ENCODE data around the gene GAK. TPM values are rescaled to one million over a fixed set of nuclear protein-coding genes. Genes with fewer than 3 reads are reported as not detected.

Gene GAK
- total RNA-seq, 4 donors from 2014 or later = 50.6 to 1,098 (median 104) TPM

DNA sequence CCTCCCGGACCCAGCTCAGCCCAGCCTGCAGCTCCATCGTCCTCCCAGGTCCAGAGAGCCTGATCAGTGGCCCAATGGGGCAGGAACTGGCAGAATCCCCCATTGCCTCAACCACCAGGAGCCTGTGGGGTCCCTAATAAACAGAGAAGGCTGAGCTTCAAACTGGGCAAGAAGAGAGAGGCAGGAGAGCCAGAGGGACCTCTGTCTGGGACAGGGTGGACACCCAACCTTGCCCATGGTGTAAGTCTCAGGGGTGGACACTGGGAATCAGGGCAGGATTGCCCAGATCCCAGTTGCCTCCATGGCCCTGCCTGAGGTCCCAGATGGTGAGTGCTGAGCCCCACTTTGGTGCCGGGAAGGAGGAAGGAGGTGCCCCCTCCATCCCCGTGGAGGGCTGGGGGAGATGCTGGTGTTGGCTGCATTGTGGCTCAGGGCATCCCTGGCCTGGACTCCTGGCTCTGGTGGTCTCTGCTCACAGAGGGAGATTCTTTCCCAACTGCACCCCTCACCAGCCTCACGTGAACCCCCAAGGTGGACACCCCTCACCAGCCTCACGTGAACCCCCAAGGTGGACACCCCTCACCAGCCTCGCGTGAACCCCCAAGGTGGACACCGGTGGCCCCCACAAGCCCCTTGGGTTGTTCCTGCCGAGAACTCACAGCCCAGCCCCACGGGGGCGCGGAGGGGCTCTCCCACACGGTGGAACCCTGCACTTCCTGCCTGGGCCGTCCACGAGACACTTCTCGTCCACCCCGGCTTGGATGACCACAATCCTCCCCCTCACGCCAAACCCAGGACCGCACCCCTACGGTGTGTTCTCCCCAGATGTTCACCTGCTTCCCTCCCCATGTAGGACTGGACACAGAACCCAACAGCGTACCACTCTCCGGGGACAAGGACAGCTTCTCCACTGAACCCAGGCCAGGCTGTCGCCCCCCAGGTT, 111.6 kb downstream of the GAK start:
- intact Hi-C loops (cut with DNase I; ENCODE audit: low total_unique reads) = no loop called here
- Histone ChIP-seq H3K27ac (no peak overlapping the region), H3K4me1 (peaks cover 0 to 5% of the 10 kb centered on the region in 2 donors), H3K27me3 (peaks cover 10 to 17% of the 10 kb centered on the region in 2 donors), H3K36me3 (no peaks in the 10 kb centered on the region), H3K9me3 (no peaks in the 10 kb centered on the region), H3K4me3 (no peak overlapping the region)
- TF ChIP-seq, protein P1, sequence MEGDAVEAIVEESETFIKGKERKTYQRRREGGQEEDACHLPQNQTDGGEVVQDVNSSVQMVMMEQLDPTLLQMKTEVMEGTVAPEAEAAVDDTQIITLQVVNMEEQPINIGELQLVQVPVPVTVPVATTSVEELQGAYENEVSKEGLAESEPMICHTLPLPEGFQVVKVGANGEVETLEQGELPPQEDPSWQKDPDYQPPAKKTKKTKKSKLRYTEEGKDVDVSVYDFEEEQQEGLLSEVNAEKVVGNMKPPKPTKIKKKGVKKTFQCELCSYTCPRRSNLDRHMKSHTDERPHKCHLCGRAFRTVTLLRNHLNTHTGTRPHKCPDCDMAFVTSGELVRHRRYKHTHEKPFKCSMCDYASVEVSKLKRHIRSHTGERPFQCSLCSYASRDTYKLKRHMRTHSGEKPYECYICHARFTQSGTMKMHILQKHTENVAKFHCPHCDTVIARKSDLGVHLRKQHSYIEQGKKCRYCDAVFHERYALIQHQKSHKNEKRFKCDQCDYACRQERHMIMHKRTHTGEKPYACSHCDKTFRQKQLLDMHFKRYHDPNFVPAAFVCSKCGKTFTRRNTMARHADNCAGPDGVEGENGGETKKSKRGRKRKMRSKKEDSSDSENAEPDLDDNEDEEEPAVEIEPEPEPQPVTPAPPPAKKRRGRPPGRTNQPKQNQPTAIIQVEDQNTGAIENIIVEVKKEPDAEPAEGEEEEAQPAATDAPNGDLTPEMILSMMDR (IDR thresholded peaks at IDR 0.05) = no peak
- TF ChIP-seq POLR2A (IDR thresholded peaks at IDR 0.05) = no peak
- DNase-seq = no peak

DNA sequence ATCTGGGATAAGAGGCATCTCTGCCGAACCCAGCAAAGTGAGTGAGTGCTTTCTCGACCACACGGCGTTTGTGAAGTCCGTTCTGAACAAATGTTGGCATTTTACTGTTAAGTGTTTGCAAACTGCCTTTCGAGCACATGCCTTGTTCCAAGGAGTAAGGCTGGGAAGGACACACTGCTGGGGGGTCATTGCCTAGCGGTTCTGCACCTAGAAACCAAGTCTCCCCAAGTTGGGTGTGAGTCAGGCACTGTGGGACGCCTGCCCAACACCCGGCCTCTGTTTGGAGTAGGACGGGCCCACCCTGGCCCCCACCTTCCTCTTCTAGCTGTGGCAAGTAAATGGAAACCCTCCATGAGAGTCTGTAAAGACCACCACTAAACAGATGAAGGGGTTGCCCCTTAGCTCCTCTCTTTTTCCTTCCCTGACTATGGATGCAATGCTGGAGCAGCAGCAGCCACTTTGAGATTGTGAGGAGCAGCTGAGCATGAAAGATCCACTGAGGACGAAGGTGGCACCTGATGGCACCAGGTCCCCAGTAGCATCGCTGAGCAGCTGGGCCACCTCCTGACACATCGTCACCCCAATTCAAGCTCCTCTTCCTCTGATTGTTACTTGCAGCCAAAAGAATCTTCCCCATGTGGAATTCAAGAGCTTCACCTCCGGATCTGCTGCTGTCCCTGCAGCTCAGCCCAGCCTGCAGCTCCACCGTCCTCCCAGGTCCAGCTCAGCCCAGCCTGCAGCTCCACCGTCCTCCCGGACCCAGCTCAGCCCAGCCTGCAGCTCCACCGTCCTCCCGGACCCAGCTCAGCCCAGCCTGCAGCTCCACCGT, 112.5 kb downstream of the GAK start:
- intact Hi-C loops (cut with DNase I; ENCODE audit: low total_unique reads) = no loop called here
- no peaks in the 10 kb centered on the region for H3K4me1 ChIP-seq
- no peak overlapping the region for H3K4me3 ChIP-seq
- peaks cover 3 to 10% of the 10 kb centered on the region in 2 donors for H3K27me3 ChIP-seq
- H3K9me3 ChIP-seq = no peaks in the 10 kb centered on the region
- no peaks in the 10 kb centered on the region for H3K36me3 ChIP-seq
- TF ChIP-seq, protein P1 (IDR thresholded peaks at IDR 0.05) = no peak
- TF ChIP-seq POLR2A (IDR thresholded peaks at IDR 0.05) = no peak
- no peak overlapping the region for H3K27ac ChIP-seq
- DNase-seq = no peak

DNA sequence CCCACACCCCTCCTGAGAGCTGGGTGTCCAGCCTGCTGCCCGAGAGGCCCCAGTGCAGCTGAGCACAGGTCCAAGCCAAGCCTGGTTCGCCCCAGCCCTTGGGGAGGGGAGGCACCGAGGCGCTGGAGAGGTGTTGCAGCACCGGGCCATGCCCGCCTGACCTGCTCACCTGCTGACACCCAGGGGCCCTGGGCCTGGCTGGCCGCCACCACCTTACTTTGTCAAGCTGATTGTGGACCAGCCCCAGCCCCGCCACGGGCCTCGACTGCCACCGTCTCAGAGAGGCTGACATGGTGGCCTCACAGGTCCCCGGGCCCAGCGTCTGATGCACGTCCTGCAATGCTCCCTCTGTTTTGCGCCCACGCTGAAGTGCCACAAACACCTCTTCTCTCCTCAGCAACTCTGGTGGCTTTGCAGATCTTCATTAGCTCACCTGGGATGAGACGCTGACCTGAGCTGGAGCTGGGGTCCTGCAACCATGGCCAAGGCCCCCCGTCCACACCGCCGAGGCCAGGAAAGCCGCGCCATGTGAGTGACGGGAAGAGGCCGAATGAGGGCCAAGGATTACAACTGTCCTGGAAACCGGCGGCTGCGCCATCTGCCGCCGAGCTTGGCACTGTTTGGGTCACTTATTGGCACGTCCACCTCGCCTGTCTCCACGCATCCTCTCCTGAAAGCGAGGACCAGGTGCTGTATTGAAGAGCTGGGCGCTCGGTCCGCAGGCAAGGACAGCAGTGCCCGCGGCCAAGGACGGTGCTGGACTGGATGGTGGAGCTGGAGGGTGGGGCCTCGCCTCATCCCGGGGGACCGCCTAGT, 113.8 kb downstream of the GAK start:
- TF ChIP-seq POLR2A (IDR thresholded peaks at IDR 0.05) = no peak
- TF ChIP-seq, protein P1 (IDR thresholded peaks at IDR 0.05) = no peak
- H3K9me3 ChIP-seq = no peaks in the 10 kb centered on the region
- intact Hi-C loops (cut with DNase I; ENCODE audit: low total_unique reads) = no loop called here
- DNase-seq = no peak
- H3K4me3 ChIP-seq = no peak overlapping the region
- no peaks in the 10 kb centered on the region for H3K4me1 ChIP-seq
- H3K27ac ChIP-seq = no peak overlapping the region
- H3K27me3 ChIP-seq = peaks cover 0 to 9% of the 10 kb centered on the region in 2 donors
- H3K36me3 ChIP-seq = no peaks in the 10 kb centered on the region

DNA sequence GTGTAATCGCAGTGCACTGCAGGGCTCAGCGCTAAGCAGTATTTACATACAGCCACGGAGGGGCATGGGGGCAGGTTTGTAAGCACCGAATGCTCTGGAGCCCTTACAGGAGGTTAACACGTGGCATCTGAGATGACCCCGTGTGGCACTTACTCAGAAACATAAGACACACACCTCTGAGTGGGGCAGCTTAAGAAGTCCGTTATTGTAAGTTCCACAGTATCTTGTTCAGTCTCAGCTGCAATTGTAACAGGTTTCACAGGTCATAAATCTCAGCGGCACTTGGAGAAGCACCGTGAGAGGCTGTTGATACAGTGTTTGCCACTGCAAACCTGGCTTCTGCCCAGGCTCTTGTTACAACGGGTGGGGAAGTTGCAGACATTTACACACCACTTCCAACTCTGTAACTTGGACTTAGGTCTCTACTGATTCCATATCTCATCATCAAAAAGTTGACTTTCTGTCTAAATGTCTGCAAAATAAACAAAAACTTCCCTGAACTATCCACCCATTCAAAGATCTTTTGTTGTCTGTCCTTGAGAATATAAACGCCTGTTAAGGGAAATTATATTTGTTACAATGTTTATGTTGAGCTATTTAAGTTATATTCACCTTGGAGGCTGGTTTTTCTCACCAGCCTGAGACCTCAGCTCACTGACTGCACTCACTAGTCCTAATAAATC, 116.5 kb downstream of the GAK start:
- H3K27me3 ChIP-seq = peaks cover 0 to 12% of the 10 kb centered on the region in 2 donors
- TF ChIP-seq, protein P1 (IDR thresholded peaks at IDR 0.05) = no peak
- TF ChIP-seq POLR2A (IDR thresholded peaks at IDR 0.05) = no peak
- H3K36me3 ChIP-seq = no peaks in the 10 kb centered on the region
- H3K27ac ChIP-seq = no peak overlapping the region
- no peaks in the 10 kb centered on the region for H3K9me3 ChIP-seq
- H3K4me3 ChIP-seq = no peak overlapping the region
- no peak for DNase-seq
- no peaks in the 10 kb centered on the region for H3K4me1 ChIP-seq
- intact Hi-C loops (cut with DNase I; ENCODE audit: low total_unique reads) = no loop called here
